GM12864 (cell line): ENCODE data around the gene MIXL1.

Source experiments
- DNase-seq: peaks from one replicate; pipeline ENCODE4 v3.0.0-alpha.2; 2011; ENCODE audit warnings: low read depth
- H3K4me3 ChIP-seq: 2 replicates; pipeline ENCODE4 v1.5.1; 2011; ENCODE audit warnings: mild to moderate bottlenecking, low read depth, low read length, control low read depth
- CTCF ChIP-seq: IDR thresholded peaks from 2 replicates; pipeline ENCODE4 v1.5.1; 2011; ENCODE audit warnings: low read depth, mild to moderate bottlenecking, moderate library complexity, low read length, control low read depth, inconsistent platforms; ENCODE audit errors: missing control alignments

MIXL1 gene

GRCh38 chr1:226212545-226212944 is 10.9 kb upstream of the MIXL1 start:
- DNase-seq: no peak
- no peak for TF ChIP-seq CTCF
- H3K4me3 ChIP-seq: no peak overlapping the region

- no peak for TF ChIP-seq CTCF
- no peak overlapping the region for H3K4me3 ChIP-seq
- DNase-seq: no peak
Measured at GRCh38 chr1:226215239-226215638, 8.2 kb upstream of the MIXL1 start.

GRCh38 chr1:226216056-226216455 is 7.4 kb upstream of the MIXL1 start:
- TF ChIP-seq CTCF: no peak
- DNase-seq: no peak
- no peak overlapping the region for H3K4me3 ChIP-seq

DNA sequence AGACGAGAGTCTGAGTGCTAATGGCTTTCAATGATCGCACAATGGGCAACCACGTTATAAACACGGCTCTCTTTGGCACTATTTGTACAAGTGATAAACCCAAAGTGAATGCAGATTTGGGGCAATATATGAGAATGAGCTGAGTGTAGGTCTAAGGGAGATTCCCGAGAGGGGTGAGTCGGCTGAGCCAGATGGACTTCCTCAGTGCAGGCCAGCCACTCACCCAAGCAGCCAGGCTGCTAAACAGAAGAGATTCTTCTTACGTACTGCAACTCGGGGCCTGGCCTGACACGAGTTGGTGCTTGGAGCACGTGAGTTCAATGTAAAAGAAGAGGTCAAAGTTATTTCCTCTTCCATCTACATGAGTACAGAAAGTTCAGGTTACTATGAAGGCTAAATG is 6.2 kb upstream of the MIXL1 start:
- DNase-seq: no peak
- no peak for TF ChIP-seq CTCF
- no peak overlapping the region for H3K4me3 ChIP-seq

- H3K4me3 ChIP-seq: no peak overlapping the region
- no peak for DNase-seq
- no peak for TF ChIP-seq CTCF
Measured at GRCh38 chr1:226220473-226221189, 2.8 kb upstream of the MIXL1 start.

DNA sequence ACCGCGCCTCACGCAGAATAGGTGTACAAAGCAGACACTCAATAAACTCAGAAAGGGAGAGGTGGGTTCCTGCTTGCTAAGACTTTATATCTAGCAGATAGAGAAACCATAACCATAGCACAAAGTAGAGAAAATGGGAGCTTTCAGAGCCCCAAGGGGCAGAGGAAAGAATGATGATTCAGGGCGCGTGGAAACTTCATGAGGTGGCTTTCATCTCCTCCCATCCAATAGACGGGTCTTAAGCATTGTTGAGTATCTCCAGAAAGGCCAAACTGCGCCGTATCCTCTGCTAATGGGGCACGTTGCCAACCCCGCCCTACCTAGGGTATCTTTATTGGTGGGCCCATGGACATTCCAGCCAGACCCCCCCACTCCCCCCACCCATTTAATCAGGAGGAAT is 778 bp upstream of the MIXL1 start:
- no peak overlapping the region; the same call in 1 of the 2 replicates for H3K4me3 ChIP-seq
- TF ChIP-seq CTCF: no peak
- no peak for DNase-seq

DNA sequence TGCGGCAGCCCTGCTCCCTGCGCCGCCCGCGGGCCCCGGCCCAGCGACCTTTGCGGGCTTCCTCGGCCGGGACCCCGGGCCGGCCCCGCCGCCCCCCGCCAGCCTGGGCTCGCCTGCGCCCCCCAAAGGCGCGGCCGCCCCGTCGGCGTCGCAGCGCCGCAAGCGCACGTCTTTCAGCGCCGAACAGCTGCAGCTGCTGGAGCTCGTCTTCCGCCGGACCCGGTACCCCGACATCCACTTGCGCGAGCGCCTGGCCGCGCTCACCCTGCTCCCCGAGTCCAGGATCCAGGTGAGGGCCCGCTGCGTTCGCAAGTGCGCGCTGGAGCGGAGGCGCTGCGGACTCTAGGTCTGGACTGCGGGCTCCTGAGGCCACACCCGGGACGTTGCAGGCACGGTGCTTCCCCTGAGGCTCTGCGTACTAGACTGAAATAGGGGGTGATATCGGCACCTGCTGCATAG is 351 bp downstream of the MIXL1 start:
- no peak for DNase-seq
- peak overlapping the region; percentile 74 for H3K4me3 ChIP-seq
- TF ChIP-seq CTCF: peak; percentile 13
